ENCODE data around the gene EIF4A2. TPM values are rescaled to one million over a fixed set of nuclear protein-coding genes. Genes with fewer than 3 reads are reported as not detected.

The EIF4A2 gene
- total RNA-seq, 1 donor from 2014 or later, result 468 TPM

GRCh38 chr3:186751480-186751879 is 31.9 kb upstream of the EIF4A2 start:
- Histone ChIP-seq H3K4me1 (peaks cover 10% of the 10 kb centered on the region), H3K4me3 (no peak overlapping the region), H3K9me3 (replicated peaks) (no peaks in the 10 kb centered on the region), H3K36me3 (no peaks in the 10 kb centered on the region), H3K27ac (replicated peaks) (peak overlapping the region; percentile 24), H3K27me3 (ENCODE audit: low read depth) (peaks cover 10% of the 10 kb centered on the region)
- no peak for TF ChIP-seq CTCF (IDR thresholded peaks at IDR 0.05; ENCODE audit: borderline replicate concordance)
- no peak for DNase-seq
- intact Hi-C loops (cut with micrococcal nuclease), result no loop called here

GRCh38 chr3:186754006-186754405 is 29.4 kb upstream of the EIF4A2 start:
- Histone ChIP-seq H3K4me3 (no peak overlapping the region), H3K27ac (replicated peaks) (no peak overlapping the region), H3K9me3 (replicated peaks) (no peaks in the 10 kb centered on the region), H3K27me3 (ENCODE audit: low read depth) (peaks cover 10% of the 10 kb centered on the region), H3K4me1 (peaks cover 10% of the 10 kb centered on the region), H3K36me3 (no peaks in the 10 kb centered on the region)
- no peak for TF ChIP-seq CTCF (IDR thresholded peaks at IDR 0.05; ENCODE audit: borderline replicate concordance)
- intact Hi-C loops (cut with micrococcal nuclease), result no loop called here
- no peak for DNase-seq

- Histone ChIP-seq H3K36me3 (no peaks in the 10 kb centered on the region), H3K4me1 (peaks cover 10% of the 10 kb centered on the region), H3K4me3 (no peak overlapping the region), H3K27ac (replicated peaks) (no peak overlapping the region), H3K27me3 (ENCODE audit: low read depth) (peaks cover 10% of the 10 kb centered on the region), H3K9me3 (replicated peaks) (no peaks in the 10 kb centered on the region)
- intact Hi-C loops (cut with micrococcal nuclease), result no loop called here
- DNase-seq, result no peak
- TF ChIP-seq CTCF (IDR thresholded peaks at IDR 0.05; ENCODE audit: borderline replicate concordance), result no peak
Measured at GRCh38 chr3:186754871-186755270, 28.5 kb upstream of the EIF4A2 start.

- Histone ChIP-seq H3K4me1 (peaks cover 2% of the 10 kb centered on the region), H3K27me3 (ENCODE audit: low read depth) (peaks cover 10% of the 10 kb centered on the region), H3K9me3 (replicated peaks) (no peaks in the 10 kb centered on the region), H3K27ac (replicated peaks) (no peak overlapping the region), H3K4me3 (no peak overlapping the region), H3K36me3 (no peaks in the 10 kb centered on the region)
- no peak for TF ChIP-seq CTCF (IDR thresholded peaks at IDR 0.05; ENCODE audit: borderline replicate concordance)
- intact Hi-C loops (cut with micrococcal nuclease), result no loop called here
- DNase-seq, result no peak
Measured at GRCh38 chr3:186757214-186757613, 26.2 kb upstream of the EIF4A2 start.

DNA sequence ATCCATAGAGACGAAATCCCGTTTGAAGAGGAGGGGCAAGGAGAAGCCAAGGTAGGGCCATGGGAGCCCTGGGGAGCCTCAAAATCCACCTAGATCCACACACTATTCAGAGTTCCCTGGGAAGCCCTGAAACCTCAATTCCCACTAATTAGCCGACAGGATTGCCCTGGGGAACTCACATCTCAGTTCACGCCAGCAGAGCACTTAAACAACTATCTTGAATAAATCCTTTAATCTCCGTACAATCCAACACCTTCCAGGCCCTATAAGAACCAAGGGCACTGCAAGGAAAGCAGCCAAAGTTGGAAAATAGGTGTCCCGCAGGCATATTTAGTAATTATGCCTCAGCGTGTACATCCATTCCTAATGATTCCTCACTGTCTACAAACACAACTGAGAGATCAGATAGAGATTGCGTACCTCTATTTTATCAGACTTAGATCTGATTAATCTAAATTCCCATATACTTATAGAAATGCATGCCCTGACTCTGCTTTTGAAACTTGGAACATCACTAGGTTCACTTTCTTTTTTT is 25.6 kb upstream of the EIF4A2 start:
- intact Hi-C loops (cut with micrococcal nuclease), result no loop called here
- Histone ChIP-seq H3K27me3 (ENCODE audit: low read depth) (peaks cover 11% of the 10 kb centered on the region), H3K4me1 (no peaks in the 10 kb centered on the region), H3K36me3 (no peaks in the 10 kb centered on the region), H3K4me3 (no peak overlapping the region), H3K9me3 (replicated peaks) (no peaks in the 10 kb centered on the region), H3K27ac (replicated peaks) (no peak overlapping the region)
- TF ChIP-seq CTCF (IDR thresholded peaks at IDR 0.05; ENCODE audit: borderline replicate concordance), result no peak
- no peak for DNase-seq

Measured in left ventricle myocardium inferior (tissue), 1 donor.